VCaP (cell line): ENCODE results near the gene VAT1L.

Source experiments
- H3K27ac ChIP-seq: fragments of 450-650 bp; 2 replicates; pipeline ENCODE4 v1.5.1; 2017
- CTCF ChIP-seq: fragments of 450-650 bp; conservative IDR thresholded peaks from 2 replicates; pipeline ENCODE4 v1.5.1; 2017; ENCODE audit warnings: mild to moderate bottlenecking, moderate library complexity

Gene VAT1L

GRCh38 chr16:78022347-78023060 is 234.1 kb downstream of the VAT1L start, which contains the start of gene CLEC3A:
Gene CLEC3A (plus strand): TSS chr16:78022548. CDS start chr16:78022627, 79 bp downstream.
- no peak for TF ChIP-seq CTCF

GRCh38 chr16:78024159-78024558 is 235.8 kb downstream of the VAT1L start:
- H3K27ac ChIP-seq: no peak overlapping the region
- no peak for TF ChIP-seq CTCF

More at GRCh38 chr16:78022347-78023060, 234.1 kb downstream of the VAT1L start, which contains the start of gene CLEC3A:
- no peak within 1 kb of the TSS for H3K27ac ChIP-seq

- no peak overlapping the region for H3K27ac ChIP-seq
- no peak for TF ChIP-seq CTCF
Measured at GRCh38 chr16:78025631-78026030, 237.3 kb downstream of the VAT1L start.

- no peak overlapping the region for H3K27ac ChIP-seq
- TF ChIP-seq CTCF: no peak
Measured at GRCh38 chr16:78028018-78028417, 239.7 kb downstream of the VAT1L start.
